DMS153 treated with DMSO at 0.1 percent for 48 hours (cell line): ENCODE data around the gene SLC26A5.
"Not testable (repeated sequence)": the region's sequence is repeated elsewhere in the genome, so short reads cannot be mapped to it uniquely, and the experiment has no call there.

Experiments used
- DNase-seq: peaks from one replicate; lab custom pipeline; 2025; ENCODE audit not compliant: unreplicated experiment; lab: John Stamatoyannopoulos, UW

SLC26A5 gene, protein sequence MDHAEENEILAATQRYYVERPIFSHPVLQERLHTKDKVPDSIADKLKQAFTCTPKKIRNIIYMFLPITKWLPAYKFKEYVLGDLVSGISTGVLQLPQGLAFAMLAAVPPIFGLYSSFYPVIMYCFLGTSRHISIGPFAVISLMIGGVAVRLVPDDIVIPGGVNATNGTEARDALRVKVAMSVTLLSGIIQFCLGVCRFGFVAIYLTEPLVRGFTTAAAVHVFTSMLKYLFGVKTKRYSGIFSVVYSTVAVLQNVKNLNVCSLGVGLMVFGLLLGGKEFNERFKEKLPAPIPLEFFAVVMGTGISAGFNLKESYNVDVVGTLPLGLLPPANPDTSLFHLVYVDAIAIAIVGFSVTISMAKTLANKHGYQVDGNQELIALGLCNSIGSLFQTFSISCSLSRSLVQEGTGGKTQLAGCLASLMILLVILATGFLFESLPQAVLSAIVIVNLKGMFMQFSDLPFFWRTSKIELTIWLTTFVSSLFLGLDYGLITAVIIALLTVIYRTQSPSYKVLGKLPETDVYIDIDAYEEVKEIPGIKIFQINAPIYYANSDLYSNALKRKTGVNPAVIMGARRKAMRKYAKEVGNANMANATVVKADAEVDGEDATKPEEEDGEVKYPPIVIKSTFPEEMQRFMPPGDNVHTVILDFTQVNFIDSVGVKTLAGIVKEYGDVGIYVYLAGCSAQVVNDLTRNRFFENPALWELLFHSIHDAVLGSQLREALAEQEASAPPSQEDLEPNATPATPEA

DNA sequence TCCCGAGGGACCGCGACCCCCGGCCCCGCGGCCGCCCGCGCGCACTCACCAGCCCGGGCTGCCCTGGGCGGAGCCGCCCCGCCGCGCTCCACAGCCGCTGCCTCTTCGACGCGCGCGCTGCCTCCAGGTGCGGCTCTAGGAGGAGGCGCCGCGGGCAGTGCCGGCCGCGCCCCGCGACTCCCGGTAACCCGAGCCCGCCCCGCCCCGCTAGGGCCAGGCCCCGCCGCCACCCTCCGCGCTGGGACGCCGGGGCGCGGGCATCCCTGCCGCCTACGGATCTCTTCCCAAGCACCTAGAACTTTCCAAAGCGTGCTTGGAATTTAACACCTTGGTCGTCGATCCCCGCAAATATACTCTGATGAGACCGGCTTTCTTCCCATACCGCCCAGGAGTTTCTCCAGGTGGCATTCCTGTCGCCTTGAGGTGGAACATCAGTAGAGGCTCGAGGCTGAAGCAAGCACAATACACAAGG, at the start of gene SLC26A5:
TSS of gene SLC26A5 (minus strand) at position 159 of the 472 bp plus-strand sequence. CDS start 24,693 bp downstream, outside the sequence.
- peak; percentile 54 for DNase-seq

DNA sequence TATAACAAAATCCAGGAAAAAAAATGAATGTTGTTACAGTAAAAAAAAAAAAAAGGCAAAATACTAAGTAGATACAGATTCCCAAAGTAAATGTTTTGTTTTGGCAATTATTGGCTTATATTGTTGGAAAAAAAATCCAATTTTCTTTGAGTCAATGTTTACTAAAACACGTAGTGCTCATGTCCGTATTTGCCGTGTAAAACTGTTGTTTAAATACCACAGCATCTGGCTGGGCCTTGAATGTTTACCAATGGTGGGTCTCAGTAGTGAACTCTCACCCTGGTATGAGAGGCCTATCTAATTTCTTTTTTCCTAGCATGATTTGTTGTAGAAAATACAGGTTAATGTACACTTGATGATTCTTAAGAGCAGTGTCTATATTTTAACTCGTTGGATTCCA, 41.4 kb upstream of the SLC26A5 start:
- DNase-seq: no peak

DNA sequence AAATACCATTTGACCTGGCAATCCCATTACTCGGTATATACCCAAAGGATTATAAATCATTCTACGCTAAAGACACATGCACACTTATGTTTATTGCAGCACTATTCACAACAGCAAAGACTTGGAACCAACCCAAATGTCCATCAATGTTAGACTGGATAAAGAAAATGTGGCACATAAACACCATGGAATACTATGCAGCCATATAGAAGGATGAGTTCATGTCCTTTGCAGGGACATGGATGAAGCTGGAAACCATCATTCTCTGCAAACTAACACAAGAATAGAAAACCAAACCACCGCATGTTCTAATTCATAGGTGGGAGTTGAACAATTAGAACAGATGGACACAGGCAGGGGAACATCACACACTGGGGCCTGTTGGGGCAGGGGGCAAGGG, 40.9 kb upstream of the SLC26A5 start:
- DNase-seq: not testable (repeated sequence)

DNA sequence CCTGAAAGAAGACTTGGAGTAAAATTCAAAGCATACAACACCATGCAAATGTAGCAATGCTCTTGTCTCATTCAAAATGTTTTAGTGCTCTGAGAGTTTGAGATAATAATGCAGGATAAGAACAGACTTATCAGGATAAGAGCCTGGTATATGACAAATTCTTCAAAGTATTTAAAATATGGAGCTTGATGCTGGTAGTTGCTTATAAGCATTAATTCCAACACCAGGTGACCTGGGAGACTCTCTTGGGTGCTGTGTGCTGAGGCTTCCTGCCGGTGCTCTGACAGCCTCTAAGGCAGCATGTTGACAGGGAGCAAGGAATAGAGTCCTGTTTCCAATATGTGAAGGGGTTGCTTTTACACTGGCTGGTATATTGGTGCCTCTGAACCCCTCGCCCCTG, 34.8 kb upstream of the SLC26A5 start:
- no peak for DNase-seq

DNA sequence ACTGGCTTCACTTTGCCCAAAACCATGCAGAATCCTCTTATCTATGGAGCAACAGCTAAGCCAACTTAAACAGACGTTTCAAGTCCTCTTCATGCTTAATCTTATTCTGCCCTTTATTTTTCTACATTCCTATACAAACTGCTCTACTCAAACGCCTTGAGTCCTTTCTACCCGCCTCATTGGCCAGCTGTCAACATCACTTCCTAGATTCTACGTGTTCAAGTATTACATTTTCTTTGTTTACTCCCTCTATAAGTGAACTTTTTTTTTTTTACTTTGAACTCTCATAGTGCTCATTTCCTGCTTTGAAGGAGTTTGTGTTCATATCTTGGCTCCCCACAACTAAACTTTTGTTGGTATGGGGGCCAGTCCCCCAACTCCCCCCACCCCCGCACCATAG, 28.9 kb upstream of the SLC26A5 start:
- DNase-seq: no peak

DNA sequence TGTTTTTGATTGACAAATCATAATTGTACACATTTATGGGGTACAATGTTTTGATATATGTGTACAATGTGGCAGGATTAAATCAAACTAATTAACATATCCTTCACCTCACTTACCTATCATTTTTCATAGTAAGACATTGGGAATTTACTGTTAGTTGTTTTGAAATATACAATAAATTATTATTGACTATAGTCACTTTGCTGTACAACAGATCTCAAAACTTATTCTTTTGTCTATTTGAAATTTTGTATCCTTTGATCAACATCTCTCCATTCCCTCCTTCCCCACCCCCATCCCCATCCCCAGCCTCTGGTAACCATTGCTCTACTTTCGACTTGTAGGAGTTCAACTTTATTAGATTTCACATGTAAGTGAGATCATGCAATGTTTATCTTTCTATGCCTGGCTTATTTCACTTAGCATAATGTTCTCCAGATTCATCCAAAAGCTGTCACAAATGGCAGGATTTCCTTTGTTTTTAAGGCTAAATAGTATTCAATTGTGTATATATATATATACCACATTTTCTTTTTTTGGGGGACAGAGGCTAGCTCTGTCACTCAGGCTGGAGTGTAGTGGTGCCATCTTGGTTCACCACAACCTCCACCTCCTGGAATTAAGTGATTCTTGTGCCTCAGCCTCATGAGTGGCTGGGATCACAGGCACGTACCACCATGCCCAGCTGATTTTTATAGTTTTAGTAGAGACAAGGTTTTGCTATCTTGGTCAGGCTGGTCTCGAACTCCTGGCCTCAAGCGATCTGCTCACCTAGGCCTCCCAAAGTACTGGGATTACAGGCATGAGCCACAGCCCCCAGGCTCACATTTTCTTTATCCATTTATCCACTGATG, 23.3 kb upstream of the SLC26A5 start:
- no peak for DNase-seq

DNA sequence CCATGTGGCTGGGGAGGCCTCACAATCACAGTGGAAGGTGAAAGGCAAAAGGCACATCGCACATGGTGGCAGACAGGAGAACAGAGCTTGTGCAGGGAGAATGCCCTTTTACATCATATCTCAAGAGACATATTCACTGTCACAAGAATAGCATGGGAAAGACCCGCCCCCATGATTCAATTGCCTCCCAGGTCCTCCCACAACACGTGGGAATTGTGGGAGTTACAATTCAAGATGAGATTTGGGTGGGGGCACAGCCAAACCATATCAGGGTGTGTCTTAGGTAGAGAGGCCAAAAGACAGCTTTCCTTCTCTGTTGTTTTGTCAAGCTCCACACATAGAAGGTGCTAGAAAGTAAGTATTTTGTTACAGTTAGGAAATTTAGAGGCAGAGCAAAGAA, 20.8 kb upstream of the SLC26A5 start:
- DNase-seq: no peak

DNA sequence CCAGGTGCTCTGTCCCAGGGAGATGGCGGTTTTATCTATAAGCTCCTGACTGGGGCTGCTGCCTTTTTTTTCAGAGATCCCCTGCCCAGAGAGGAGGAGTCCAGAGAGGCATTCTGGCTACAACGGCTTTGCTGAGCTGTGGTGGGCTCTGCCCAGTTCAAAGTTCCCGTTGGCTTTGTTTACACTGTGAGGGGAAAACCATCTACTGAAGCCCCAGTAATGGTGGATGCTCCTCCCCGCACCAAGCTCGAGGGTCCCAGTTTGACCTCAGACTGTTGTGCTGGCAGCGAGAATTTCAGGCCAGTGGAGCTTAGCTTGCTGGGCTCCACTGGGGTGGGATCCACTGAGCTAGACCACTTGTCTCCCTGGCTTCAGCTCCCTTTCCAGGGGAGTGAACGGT, 16.4 kb upstream of the SLC26A5 start:
- DNase-seq: no peak

DNA sequence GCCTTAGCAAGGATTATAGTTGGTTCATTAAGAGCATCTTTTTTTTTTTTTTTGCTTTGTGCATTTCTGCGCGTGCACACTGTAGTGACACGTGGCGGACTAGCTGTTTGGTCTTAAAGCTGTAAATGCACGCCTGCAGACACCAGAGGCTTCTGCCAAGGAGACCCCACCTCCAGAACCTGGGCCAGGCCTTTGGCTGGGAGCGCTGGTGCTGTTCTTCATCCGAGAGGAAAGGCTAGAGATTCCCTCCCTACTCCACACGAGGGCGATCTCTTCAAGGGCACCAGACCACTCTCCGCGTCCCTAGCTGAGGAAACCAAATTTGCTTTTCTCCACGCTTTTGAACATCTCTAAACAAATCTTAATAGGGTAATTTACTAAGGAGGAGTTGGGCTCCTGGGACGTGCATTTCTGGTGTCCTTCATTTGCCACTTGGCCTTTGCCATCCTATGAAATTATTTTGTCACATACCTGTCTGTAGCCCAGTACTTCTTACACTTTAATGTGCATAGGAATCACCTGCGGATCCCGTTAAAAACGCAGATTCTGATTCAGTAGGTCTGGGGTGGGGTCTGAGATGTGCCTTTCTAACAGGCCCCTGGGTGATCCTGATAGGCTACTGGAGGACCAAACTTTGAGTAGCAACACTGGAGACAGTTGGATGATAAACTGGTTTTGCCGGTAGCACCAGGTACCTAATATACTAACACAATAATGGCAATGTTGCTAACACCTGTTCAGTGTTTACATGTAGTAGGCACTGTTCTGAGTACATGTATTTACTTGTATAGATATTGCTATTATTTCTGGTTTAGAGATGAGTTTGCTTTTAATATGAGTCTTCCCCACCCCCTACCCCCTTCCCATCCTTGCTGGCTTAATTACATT, 1.3 kb upstream of the SLC26A5 start:
- peak; percentile 81 for DNase-seq

DNA sequence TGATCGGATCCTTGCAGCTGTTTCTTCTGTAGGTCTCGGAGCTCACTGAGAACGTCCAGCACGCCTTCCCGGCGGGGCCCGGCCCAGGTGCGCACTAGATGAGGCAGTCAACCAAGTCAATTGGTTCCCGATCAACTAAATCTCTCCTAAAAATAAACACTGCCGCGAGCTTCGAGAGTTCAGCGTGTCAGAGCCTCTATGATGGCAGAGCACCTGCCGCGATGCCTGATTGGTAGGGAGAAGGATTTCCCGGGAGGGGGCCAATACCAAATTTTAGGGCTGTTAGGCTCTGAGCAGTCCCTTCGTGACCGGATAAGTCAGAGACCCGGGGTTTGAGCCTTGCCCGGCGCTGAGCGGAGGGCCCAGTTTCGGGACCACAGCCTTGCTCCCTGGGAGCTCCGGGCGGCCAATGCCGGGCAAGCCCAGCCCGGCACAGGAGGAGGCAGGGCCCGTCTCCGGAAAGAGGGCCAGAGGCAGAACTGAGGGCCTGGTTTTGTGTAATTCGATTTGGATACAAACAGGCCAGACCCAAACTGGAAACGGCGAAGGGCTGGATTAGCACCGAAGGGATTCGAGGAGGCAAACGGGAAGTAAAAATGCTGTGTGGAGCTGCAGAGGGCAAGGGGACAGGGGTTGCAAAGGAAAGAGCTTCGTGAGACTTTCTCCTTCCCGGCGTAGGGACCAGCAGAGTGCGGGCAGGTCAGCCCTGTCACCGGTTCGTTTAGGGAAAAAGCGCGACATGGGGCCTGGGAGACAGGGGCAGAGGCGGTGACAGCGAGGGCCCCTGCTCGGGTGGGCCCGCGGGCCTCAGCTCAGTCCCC, 569 bp downstream of the SLC26A5 start:
- peak; percentile 22 for DNase-seq

DNA sequence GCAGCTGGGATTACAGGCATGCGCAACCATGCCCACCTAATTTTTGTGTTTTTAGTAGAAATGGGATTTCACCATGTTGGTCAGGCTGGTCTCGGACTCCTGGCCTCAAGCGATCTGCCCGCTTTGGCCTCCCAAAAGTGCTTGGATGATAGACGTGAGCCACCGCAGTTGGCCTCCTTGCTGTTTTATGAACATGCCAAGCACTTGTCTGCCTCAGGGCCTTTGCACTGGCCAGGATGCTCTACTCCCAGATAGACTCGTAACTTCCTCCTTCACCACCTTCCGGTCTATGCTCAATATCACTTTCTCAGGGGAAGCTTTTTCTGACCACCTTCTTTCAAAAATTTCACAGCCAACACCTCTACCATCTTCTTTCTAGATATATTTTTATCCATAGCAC, 6.3 kb downstream of the SLC26A5 start:
- DNase-seq: no peak

DNA sequence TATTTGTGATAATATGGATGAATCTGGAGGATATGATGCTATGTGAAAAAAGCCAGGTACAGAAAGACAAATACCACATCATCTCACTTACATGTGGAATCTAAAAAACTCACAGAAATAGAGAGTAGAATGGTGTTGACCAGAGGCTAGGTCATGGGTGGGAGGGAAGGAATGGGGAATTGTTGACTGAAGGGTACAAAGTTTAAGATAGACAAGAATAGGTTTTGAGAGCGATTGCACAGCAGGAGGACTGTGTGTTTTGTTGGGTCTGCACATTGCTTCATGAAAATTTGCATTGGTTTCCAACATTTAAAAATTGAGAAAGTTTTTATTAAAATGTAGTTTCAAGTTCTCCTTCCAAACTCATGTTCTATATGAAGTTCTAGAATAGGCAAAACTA, 8.4 kb downstream of the SLC26A5 start:
- DNase-seq: no peak

DNA sequence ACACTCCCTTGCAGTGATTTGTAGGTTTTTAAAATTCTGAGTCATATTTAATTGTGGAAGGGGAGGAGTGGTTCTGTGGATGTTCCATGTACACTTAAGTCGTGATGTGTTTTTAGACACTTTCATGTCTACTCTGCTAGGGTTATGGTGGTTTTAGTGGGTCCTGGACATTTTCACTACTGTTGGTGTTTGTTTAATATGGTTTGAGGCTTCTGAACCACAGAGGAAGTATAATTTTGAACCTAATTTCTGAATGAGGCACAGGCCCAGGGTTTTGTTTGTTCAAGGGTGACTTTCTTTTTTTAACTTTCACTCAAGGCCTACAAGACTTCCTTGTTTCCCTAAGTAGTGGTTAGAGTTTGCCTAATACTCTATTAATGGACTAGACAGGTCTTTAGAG, 13.3 kb downstream of the SLC26A5 start:
- DNase-seq: no peak

DNA sequence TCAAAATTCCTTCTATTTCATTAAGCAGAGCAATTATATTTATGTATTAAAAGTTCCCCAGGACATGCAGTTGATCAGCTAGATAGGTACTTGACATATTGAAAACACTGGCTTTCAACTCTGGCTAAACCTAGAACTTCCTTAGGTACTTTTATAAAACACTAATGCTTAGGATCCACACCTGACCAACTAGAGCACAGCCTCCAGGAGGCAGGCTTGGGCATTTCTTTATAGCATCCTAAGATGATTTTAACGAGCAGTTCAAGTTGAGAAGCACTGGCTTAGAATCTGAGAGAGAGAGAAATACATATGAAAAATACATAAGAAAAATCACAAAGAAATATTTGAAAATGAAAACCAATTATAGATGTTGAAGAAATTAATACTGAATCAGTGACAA, 20.8 kb downstream of the SLC26A5 start:
- DNase-seq: no peak

DNA sequence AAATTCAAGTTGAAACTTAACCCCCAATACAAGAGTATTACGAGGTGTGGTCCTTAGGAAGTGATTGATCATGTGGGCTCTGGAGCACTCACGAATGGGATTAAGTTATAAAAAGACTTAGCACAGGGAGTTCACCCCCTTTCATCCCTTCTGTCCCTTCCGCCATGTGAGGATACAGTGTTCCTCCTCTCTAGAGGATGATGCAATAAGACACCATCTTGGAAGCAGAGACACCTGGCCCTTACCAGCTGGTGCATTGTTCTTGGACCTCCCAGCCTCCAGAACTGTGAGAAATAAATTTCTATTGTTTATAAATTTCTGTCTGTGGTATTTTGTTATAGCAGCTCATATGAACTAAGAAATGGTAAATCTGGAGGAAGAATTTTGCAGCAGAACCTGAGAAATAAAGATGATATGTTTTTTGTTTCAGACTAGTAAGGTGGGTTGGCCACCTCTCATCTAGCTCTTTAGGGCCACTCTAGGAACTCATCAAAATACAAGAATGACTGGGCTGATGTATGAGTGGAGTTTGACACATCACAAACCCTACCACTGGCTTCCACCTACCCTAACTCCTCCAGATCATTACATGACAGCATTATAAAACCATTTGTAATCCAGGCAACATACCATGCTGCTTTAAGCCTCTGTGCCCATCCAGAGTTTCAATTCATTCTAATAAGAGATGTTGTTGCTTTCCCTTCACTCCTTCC, 22.4 kb downstream of the SLC26A5 start:
- DNase-seq: no peak

DNA sequence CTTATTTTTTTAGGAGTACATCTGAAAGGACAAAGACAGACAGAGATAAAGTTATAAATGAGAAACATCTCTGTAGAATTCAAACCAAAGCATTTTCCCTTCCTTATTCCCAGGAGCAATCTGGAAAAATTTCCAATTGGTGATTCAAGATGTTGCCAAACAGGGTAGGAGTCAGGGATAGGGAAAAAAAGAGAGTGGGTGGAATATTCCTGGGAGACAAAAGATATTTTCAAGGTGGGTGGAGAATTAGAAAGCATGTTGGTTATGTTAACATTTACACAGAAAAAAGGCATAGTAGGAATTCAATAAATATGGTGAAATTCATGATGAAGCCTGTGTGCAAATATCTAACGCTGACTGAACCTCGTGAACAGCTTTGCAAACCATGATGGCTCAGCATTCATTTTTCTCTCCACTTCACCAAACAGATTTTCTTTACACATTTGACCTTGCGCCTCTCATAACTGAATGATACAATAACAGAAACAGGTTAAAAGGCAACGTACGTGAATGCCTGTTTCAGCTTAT, 25.1 kb downstream of the SLC26A5 start:
- DNase-seq: no peak

DNA sequence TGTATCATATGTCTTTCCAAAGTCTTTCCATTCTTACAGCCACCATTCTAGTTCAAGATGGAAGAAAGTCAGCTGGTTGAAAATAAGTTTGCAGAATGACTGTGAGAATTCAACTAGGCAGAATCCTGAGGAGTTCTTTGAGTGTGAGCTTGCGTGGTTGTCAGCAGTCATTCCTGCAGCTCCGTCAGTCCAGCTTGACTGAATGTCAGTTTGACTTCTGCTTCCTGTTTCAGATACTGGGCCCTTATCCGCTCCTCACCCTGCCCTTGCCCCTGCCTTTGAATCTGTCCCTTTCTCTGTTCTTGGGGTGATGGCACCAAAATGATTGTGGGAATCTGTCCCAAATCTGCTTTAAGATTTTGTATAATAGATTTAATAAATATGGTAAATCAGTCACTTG, 27.8 kb downstream of the SLC26A5 start:
- no peak for DNase-seq

DNA sequence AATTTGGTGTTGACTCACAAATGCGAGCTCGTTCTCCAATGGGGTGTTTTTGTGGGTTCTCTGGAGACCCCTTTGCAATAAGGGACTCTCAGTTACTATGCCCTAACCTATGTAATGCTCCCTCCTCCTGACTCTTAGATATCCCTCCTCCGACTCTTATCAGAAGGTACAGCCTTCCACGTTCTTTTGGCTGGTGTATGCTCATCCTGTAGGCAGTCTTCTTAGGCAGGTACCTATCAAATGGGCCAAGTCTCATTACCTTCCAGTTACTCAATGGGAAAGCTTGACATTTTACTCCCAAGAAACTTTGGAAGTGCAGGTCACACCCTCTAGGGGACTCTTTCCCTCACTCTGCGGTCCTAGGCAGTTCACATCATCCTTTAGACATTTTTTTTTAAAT, 32.6 kb downstream of the SLC26A5 start:
- no peak for DNase-seq

DNA sequence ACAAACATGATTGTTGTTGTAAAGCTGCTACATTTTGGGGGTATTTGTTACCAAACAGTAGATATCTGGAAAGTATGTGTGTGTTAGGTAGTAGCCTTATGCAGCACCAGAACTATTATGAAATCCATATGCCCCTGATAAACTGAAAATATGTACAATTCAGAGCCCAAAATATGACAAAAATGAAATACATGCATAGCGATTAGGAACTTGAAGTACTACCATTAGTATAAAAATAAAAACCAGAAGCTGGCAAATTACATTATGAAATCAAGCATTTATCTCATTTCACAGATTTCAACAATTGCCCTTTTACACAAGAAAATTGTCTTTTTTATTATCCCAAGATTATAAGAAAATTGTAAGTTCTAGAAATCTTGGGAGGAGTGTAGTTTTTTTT, 33.9 kb downstream of the SLC26A5 start:
- no peak for DNase-seq
